H1 (cell line): ENCODE data around the gene LSM4. TPM values are rescaled to one million over a fixed set of nuclear protein-coding genes. Genes with fewer than 3 reads are reported as not detected.

Experiments used
- CTCF ChIA-PET: fragments of 300-600 bp; sonication (Branson Sonifier 250); formaldehyde crosslinking; loops from one replicate; lab custom pipeline; 2021; ENCODE audit not compliant: partially characterized antibody; lab: Charles Lee
- POLR2A ChIA-PET: fragments of 300-600 bp; sonication (Branson Sonifier 250); formaldehyde crosslinking; loops from one replicate; lab custom pipeline; 2021; ENCODE audit warnings: inconsistent platforms; ENCODE audit not compliant: partially characterized antibody; lab: Charles Lee
- DNase-seq, 2 experiments: peaks; one replicate each; pipeline versions ENCODE4 v3.0.0 to v3.0.0-alpha.2; 2010 to 2022; ENCODE audit warnings: low spot score in 2 of 2, low read depth in 1 of 2, mixed read lengths in 1 of 2
- FAIRE-seq: peaks from 2 replicates; lab custom pipeline; 2011; peaks lifted over from hg19 to GRCh38; lab: Jason Lieb, UNC
- H2AFZ ChIP-seq: 2 replicates; pipeline ENCODE4 v1.8.1; 2012; ENCODE audit warnings: low read length, inconsistent platforms
- H2AK5ac ChIP-seq: 2 replicates; pipeline ENCODE4 v1.6.1; 2013; ENCODE audit warnings: low read depth, low read length
- H2BK120ac ChIP-seq: replicated peaks from 2 replicates; pipeline ENCODE3; 2013; ENCODE audit warnings: low read depth, low read length, inconsistent platforms
- H2BK12ac ChIP-seq: 2 replicates; pipeline ENCODE4 v1.6.1; 2013; ENCODE audit warnings: low read depth, low read length
- H2BK15ac ChIP-seq: 2 replicates; pipeline ENCODE4 v1.6.1; 2013; ENCODE audit warnings: low read length
- H2BK20ac ChIP-seq: 2 replicates; pipeline ENCODE4 v1.6.1; 2013; ENCODE audit warnings: low read length
- H2BK5ac ChIP-seq: 2 replicates; pipeline ENCODE4 v1.6.1; 2013; ENCODE audit warnings: low read depth, low read length
- H3K14ac ChIP-seq: 2 replicates; pipeline ENCODE4 v1.6.1; 2013; ENCODE audit warnings: inconsistent platforms; ENCODE audit not compliant: insufficient read length
- H3K18ac ChIP-seq: 2 replicates; pipeline ENCODE4 v1.6.1; 2013; ENCODE audit warnings: low read length; ENCODE audit errors: extremely low read depth
- H3K23ac ChIP-seq: 2 replicates; pipeline ENCODE4 v1.6.1; 2013; ENCODE audit warnings: inconsistent platforms; ENCODE audit not compliant: insufficient read length
- H3K23me2 ChIP-seq: 2 replicates; pipeline ENCODE4 v1.6.1; 2013; ENCODE audit warnings: low read depth, low read length
- H3K27ac ChIP-seq: 2 replicates; pipeline ENCODE4 v1.6.1; 2011; ENCODE audit warnings: low read depth, low read length, inconsistent platforms
- H3K27me3 ChIP-seq, 4 experiments: replicated peaks in 1 of 4; 1 replicate in 1 of 4; 2 replicates in 3 of 4; pipeline versions ENCODE4 v1.6.1 to v1.8.1; 2011 to 2013; ENCODE audit warnings: low read length in 3 of 4, mild to moderate bottlenecking in 3 of 4, inconsistent platforms in 2 of 4, mixed read lengths in 2 of 4, moderate library complexity in 1 of 4; ENCODE audit not compliant: control insufficient read depth in 3 of 4, insufficient read depth in 3 of 4; ENCODE audit errors: extremely low read depth in 1 of 4
- H3K36me3 ChIP-seq, 4 experiments: 2 replicates each; pipeline versions ENCODE4 v1.6.1 to v1.8.1; 2011 to 2013; ENCODE audit warnings: mild to moderate bottlenecking in 4 of 4, low read length in 3 of 4, moderate library complexity in 2 of 4, control low read depth in 1 of 4, inconsistent platforms in 1 of 4; ENCODE audit not compliant: insufficient read depth in 4 of 4, control insufficient read depth in 2 of 4
- H3K4ac ChIP-seq: replicated peaks from 2 replicates; pipeline ENCODE3; 2013; ENCODE audit warnings: low read length, low read depth, mixed read lengths, inconsistent platforms; ENCODE audit not compliant: insufficient read length
- H3K4me1 ChIP-seq, 4 experiments: replicated peaks in 1 of 4; 1 replicate in 1 of 4; 2 replicates in 3 of 4; pipeline versions ENCODE4 v1.6.1 to v1.8.1; 2011 to 2013; ENCODE audit warnings: low read length in 3 of 4, inconsistent platforms in 2 of 4, mixed read lengths in 1 of 4; ENCODE audit not compliant: insufficient read depth in 4 of 4, control insufficient read depth in 3 of 4
- H3K4me2 ChIP-seq, 2 experiments: 2 replicates each; pipeline versions ENCODE4 v1.6.1 to v1.8.1; 2011 to 2013; ENCODE audit warnings: low read depth in 2 of 2, low read length in 2 of 2, control low read depth in 1 of 2, inconsistent platforms in 1 of 2, mild to moderate bottlenecking in 1 of 2; ENCODE audit not compliant: insufficient read depth in 1 of 2
- H3K4me3 ChIP-seq, 4 experiments: fragments of 200-600, 300-600 bp in 1 of 4; sonication (generic), shearing (Covaris generic), sonication (Bioruptor Twin) in 1 of 4; 2 replicates each; pipeline versions ENCODE4 v1.5.1 to v1.8.1; 2011 to 2016; ENCODE audit warnings: low read length in 4 of 4, low read depth in 3 of 4, control low read depth in 2 of 4, inconsistent platforms in 2 of 4, mild to moderate bottlenecking in 2 of 4, mixed read lengths in 1 of 4, moderate library complexity in 1 of 4; ENCODE audit not compliant: insufficient read depth in 2 of 4; ENCODE audit errors: extremely low read depth in 1 of 4
- H3K56ac ChIP-seq: replicated peaks from 2 replicates; pipeline ENCODE3; 2013; ENCODE audit warnings: low read depth, mild to moderate bottlenecking, mixed read lengths, low read length, inconsistent platforms; ENCODE audit not compliant: insufficient read length
- H3K79me1 ChIP-seq: 2 replicates; pipeline ENCODE4 v1.6.1; 2013; ENCODE audit warnings: low read depth, low read length, control low read depth
- H3K79me2 ChIP-seq, 2 experiments: 2 replicates each; pipeline versions ENCODE4 v1.6.1 to v1.8.1; 2012 to 2013; ENCODE audit warnings: low read length in 2 of 2, mild to moderate bottlenecking in 2 of 2, inconsistent platforms in 1 of 2; ENCODE audit not compliant: insufficient read depth in 2 of 2, control insufficient read depth in 1 of 2
- H3K9ac ChIP-seq, 4 experiments: replicated peaks in 1 of 4; 1 replicate in 1 of 4; 2 replicates in 3 of 4; pipeline versions ENCODE4 v1.6.1 to v1.8.1; 2011 to 2013; ENCODE audit warnings: low read depth in 3 of 4, low read length in 3 of 4, control low read depth in 2 of 4, mild to moderate bottlenecking in 2 of 4, moderate library complexity in 2 of 4, inconsistent platforms in 1 of 4; ENCODE audit errors: extremely low read depth in 1 of 4
- H3K9me3 ChIP-seq, 2 experiments: 2 replicates each; pipeline versions ENCODE4 v1.6.1 to v1.8.1; 2012 to 2013; ENCODE audit warnings: mild to moderate bottlenecking in 2 of 2, moderate library complexity in 2 of 2, control low read depth in 1 of 2, inconsistent platforms in 1 of 2, low read depth in 1 of 2, low read length in 1 of 2, mixed read lengths in 1 of 2; ENCODE audit not compliant: insufficient read depth in 2 of 2
- H4K20me1 ChIP-seq, 2 experiments: replicated peaks in 1 of 2; 2 replicates each; pipeline versions ENCODE3 to v1.8.1; 2011 to 2013; ENCODE audit warnings: inconsistent platforms in 2 of 2, low read length in 2 of 2, mild to moderate bottlenecking in 1 of 2; ENCODE audit not compliant: insufficient read depth in 2 of 2, control insufficient read depth in 1 of 2
- H4K5ac ChIP-seq: 2 replicates; pipeline ENCODE4 v1.6.1; 2013; ENCODE audit warnings: low read length, low read depth, mixed read lengths, inconsistent platforms; ENCODE audit not compliant: insufficient read length
- H4K8ac ChIP-seq: 2 replicates; pipeline ENCODE4 v1.8.0; 2013; ENCODE audit warnings: mild to moderate bottlenecking, moderate library complexity, low read length, inconsistent platforms; ENCODE audit not compliant: insufficient read depth; ENCODE audit errors: extremely low read depth
- H4K91ac ChIP-seq: replicated peaks from 2 replicates; pipeline ENCODE3; 2013; ENCODE audit warnings: low read length, mixed read lengths, inconsistent platforms; ENCODE audit not compliant: insufficient read length
- CTBP2 ChIP-seq: IDR thresholded peaks from 2 replicates; pipeline ENCODE4 v1.7.0; 2011; ENCODE audit warnings: borderline replicate concordance, mild to moderate bottlenecking, moderate library complexity, mixed read lengths, low read length; ENCODE audit not compliant: insufficient read depth, insufficient read length
- CTCF ChIP-seq, 3 experiments: IDR thresholded peaks; 1 replicate in 2 of 3; 2 replicates in 1 of 3; pipeline versions ENCODE4 v1.5.1 to v1.6.1; 2011; ENCODE audit warnings: low read length in 3 of 3, mild to moderate bottlenecking in 3 of 3, inconsistent platforms in 2 of 3, low read depth in 1 of 3, moderate library complexity in 1 of 3; ENCODE audit not compliant: insufficient read depth in 1 of 3; ENCODE audit errors: control extremely low read depth in 1 of 3
- WGBS, 2 experiments: shearing (Covaris generic) in 1 of 2; methylation state at CpG; one replicate each; pipeline versions ENCODE4 v1.1.6 to v1.1.7; 2013 to 2015; ENCODE audit warnings: low lambda C conversion rate in 2 of 2, mixed read lengths in 2 of 2, inconsistent platforms in 1 of 2, low coverage in 1 of 2, missing lambda C conversion rate in 1 of 2; ENCODE audit not compliant: insufficient replicate concordance in 2 of 2, insufficient coverage in 1 of 2, insufficient read length in 1 of 2; ENCODE audit errors: extremely low coverage in 1 of 2, missing lambda C conversion rate in 1 of 2; 5-methylcytosine and 5-hydroxymethylcytosine counted together
- polyA plus RNA-seq, 7 experiments: library from polyadenylated mRNA; depleted of rRNA in 3 of 7; stranded (reverse) in 5 of 7; unstranded in 2 of 7; fragments of >200 nt in 5 of 7; fragments of 200-250 nt in 2 of 7; gene quantifications; 1 replicate in 5 of 7; 2 replicates in 1 of 7; 4 replicates in 1 of 7; pipeline versions ENCODE4 v1.2.1 to v1.2.3, GENCODE V29; 2011 to 2013; ENCODE audit warnings: missing spikeins in 2 of 7, mixed read lengths in 2 of 7
- total RNA-seq: library from RNA; stranded (reverse); fragmentation: NEBNext Ultra II Directional; extraction: Animal tissue kit (Norgen Biotek cat#: 25700); gene quantifications from 2 replicates; pipeline ENCODE4 v1.2.1, GENCODE V29; 2021

Gene LSM4
- total and polyA plus RNA-seq, 2 of the 8 experiments (the other 6 are each of a cell fraction or from before 2014, with no cell fraction given) = 302 to 319 TPM

DNA sequence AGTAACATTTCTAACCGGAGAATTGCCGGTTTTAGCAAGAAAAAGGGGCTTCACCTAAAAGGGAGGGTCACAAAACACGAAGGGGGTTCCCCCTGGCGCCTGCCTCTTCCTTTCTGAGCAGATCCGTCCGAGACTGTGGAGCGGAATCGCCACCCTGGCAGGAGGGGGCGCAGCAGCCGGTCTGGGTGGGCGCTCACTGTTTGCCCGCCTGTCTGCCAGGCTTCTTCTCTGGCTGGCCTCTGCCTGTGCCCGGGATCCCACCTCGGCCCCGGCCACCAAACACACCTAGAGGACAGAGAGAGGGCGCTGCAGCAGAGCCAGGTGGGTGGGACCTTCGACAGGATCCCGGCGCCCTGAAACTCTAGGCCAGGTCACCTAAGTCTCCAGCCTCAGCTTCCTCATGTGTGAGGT, 15.6 kb downstream of the LSM4 start:
- peak overlapping the region; percentile 8; the same call in 1 of the 2 replicates for H4K8ac ChIP-seq
- no peak overlapping the region for H2BK20ac ChIP-seq
- no peak overlapping the region for H2BK15ac ChIP-seq
- H3K27me3 ChIP-seq = no peaks in the 10 kb centered on the region
- no peak overlapping the region for H3K4ac ChIP-seq
- ChIA-PET POLR2A (interaction anchor here (0.5 to 2.6 kb wide), 8 partner anchors 10 to 109 kb away, joined by 3 to 13 read pairs (median 4); partner anchors contain the start of genes JUND and LSM4), CTCF (interaction anchor here (0.6 to 2.6 kb wide), 7 partner anchors 10 to 1054 kb away, joined by 3 to 18 read pairs (median 5); partner anchors contain the start of gene LSM4)
- no peak overlapping the region for H3K27ac ChIP-seq
- H3K4me3 ChIP-seq = no peak overlapping the region
- peaks cover 0 to 8% of the 10 kb centered on the region in 2 experiments for H4K20me1 ChIP-seq
- H3K18ac ChIP-seq = no peak overlapping the region
- H4K5ac ChIP-seq = no peak overlapping the region
- peaks cover 0 to 25% (median 10%) of the 10 kb centered on the region in 4 experiments; a peak in 6 of 7 replicates for H3K4me1 ChIP-seq
- no peaks in the 10 kb centered on the region; the same call in 1 of the 2 replicates for H3K79me1 ChIP-seq
- H2AK5ac ChIP-seq = no peak overlapping the region
- H3K14ac ChIP-seq = no peak overlapping the region
- DNase-seq (no peak), FAIRE-seq (no peak)
- no peak overlapping the region for H2BK5ac ChIP-seq
- H3K36me3 ChIP-seq = peaks cover 9 to 46% (median 33%) of the 10 kb centered on the region in 4 experiments
- no peak overlapping the region for H2AFZ ChIP-seq
- H2BK12ac ChIP-seq = no peak overlapping the region
- 90% methylated on average over 17 of the region's 19 CpGs; no CpG with 5 or more reads in 1 of the 2 experiments for WGBS, 2 experiments
- H3K23ac ChIP-seq = no peak overlapping the region
- H3K9ac ChIP-seq = no peak overlapping the region; a peak in 1 of 7 replicates
- H2BK120ac ChIP-seq = no peak overlapping the region
- no peaks in the 10 kb centered on the region for H3K9me3 ChIP-seq
- no peak overlapping the region for H3K56ac ChIP-seq
- peaks cover 5% of the 10 kb centered on the region; the same call in 1 of the 2 replicates for H3K23me2 ChIP-seq
- no peaks in the 10 kb centered on the region for H3K79me2 ChIP-seq
- TF ChIP-seq CTCF (IDR thresholded peaks at IDR 0.05; ENCODE audit: control extremely low read depth in 1 of 3, insufficient read depth in 1 of 3, low read depth in 1 of 3, low read length in 3 of 3) (peak in 2 of 3 experiments; percentile 9 to 24; a peak in 2 of 4 replicates), CTBP2 (no peak)
- H4K91ac ChIP-seq = no peak overlapping the region
- H3K4me2 ChIP-seq = no peak overlapping the region
